ENCODE data around the gene XRN2. TPM values are rescaled to one million over a fixed set of nuclear protein-coding genes. Genes with fewer than 3 reads are reported as not detected.

XRN2 gene
- total RNA-seq, 1 experiment from 2014 or later = 137 TPM

- no peak for DNase-seq
- Histone ChIP-seq H3K27me3 (ENCODE audit: control insufficient read depth, insufficient read depth, low read length) (no peaks in the 10 kb centered on the region), H3K36me3 (replicated peaks; ENCODE audit: control insufficient read depth, insufficient read depth, low read length) (0 out of 2 replicates have a peak, but pooled peaks cover 1% of the 10 kb centered on the region), H3K4me3 (ENCODE audit: insufficient read depth, low read depth, low read length) (no peak overlapping the region)
Measured at GRCh38 chr20:21377701-21378100, 74.6 kb downstream of the XRN2 start.

GRCh38 chr20:21378259-21378658 is 75.1 kb downstream of the XRN2 start:
- H3K36me3 ChIP-seq (replicated peaks; ENCODE audit: control insufficient read depth, insufficient read depth, low read length) = 0 out of 2 replicates have a peak, but pooled peaks cover 1% of the 10 kb centered on the region
- DNase-seq = no peak
- H3K27me3 ChIP-seq (ENCODE audit: control insufficient read depth, insufficient read depth, low read length) = no peaks in the 10 kb centered on the region
- H3K4me3 ChIP-seq (ENCODE audit: insufficient read depth, low read depth, low read length) = no peak overlapping the region

GRCh38 chr20:21380711-21381110 is 77.6 kb downstream of the XRN2 start:
- no peak overlapping the region for H3K4me3 ChIP-seq (ENCODE audit: insufficient read depth, low read depth, low read length)

GRCh38 chr20:21381619-21382018 is 78.5 kb downstream of the XRN2 start:
- H3K4me3 ChIP-seq (ENCODE audit: insufficient read depth, low read depth, low read length) = no peak overlapping the region
- H3K36me3 ChIP-seq (replicated peaks; ENCODE audit: control insufficient read depth, insufficient read depth, low read length) = 0 out of 2 replicates have a peak, but pooled peaks cover 2% of the 10 kb centered on the region
- DNase-seq = no peak
- H3K27me3 ChIP-seq (ENCODE audit: control insufficient read depth, insufficient read depth, low read length) = no peaks in the 10 kb centered on the region

More at GRCh38 chr20:21380711-21381110, 77.6 kb downstream of the XRN2 start:
- DNase-seq = no peak
- Histone ChIP-seq H3K36me3 (replicated peaks; ENCODE audit: control insufficient read depth, insufficient read depth, low read length) (0 out of 2 replicates have a peak, but pooled peaks cover 2% of the 10 kb centered on the region), H3K27me3 (ENCODE audit: control insufficient read depth, insufficient read depth, low read length) (no peaks in the 10 kb centered on the region)

GRCh38 chr20:21384308-21384892 is 81.3 kb downstream of the XRN2 start:
- no peak overlapping the region for H3K4me3 ChIP-seq (ENCODE audit: insufficient read depth, low read depth, low read length)
- no peak for DNase-seq
- no peaks in the 10 kb centered on the region for H3K27me3 ChIP-seq (ENCODE audit: control insufficient read depth, insufficient read depth, low read length)
- H3K36me3 ChIP-seq (replicated peaks; ENCODE audit: control insufficient read depth, insufficient read depth, low read length) = 0 out of 2 replicates have a peak, but pooled peaks cover 4% of the 10 kb centered on the region

GRCh38 chr20:21386111-21386510 is 83.0 kb downstream of the XRN2 start:
- H3K36me3 ChIP-seq (replicated peaks; ENCODE audit: control insufficient read depth, insufficient read depth, low read length) = 0 out of 2 replicates have a peak, but pooled peaks cover 4% of the 10 kb centered on the region
- DNase-seq = no peak
- peaks cover 8% of the 10 kb centered on the region for H3K27me3 ChIP-seq (ENCODE audit: control insufficient read depth, insufficient read depth, low read length)
- no peak overlapping the region for H3K4me3 ChIP-seq (ENCODE audit: insufficient read depth, low read depth, low read length)

GRCh38 chr20:21387528-21387927 is 84.4 kb downstream of the XRN2 start:
- DNase-seq = no peak
- Histone ChIP-seq H3K27me3 (ENCODE audit: control insufficient read depth, insufficient read depth, low read length) (peaks cover 22% of the 10 kb centered on the region), H3K4me3 (ENCODE audit: insufficient read depth, low read depth, low read length) (no peak overlapping the region), H3K36me3 (replicated peaks; ENCODE audit: control insufficient read depth, insufficient read depth, low read length) (0 out of 2 replicates have a peak, but pooled peaks cover 3% of the 10 kb centered on the region)

GRCh38 chr20:21388566-21388965 is 85.4 kb downstream of the XRN2 start:
- DNase-seq = no peak
- no peak overlapping the region for H3K4me3 ChIP-seq (ENCODE audit: insufficient read depth, low read depth, low read length)
- H3K36me3 ChIP-seq (replicated peaks; ENCODE audit: control insufficient read depth, insufficient read depth, low read length) = 0 out of 2 replicates have a peak, but pooled peaks cover 3% of the 10 kb centered on the region
- peaks cover 32% of the 10 kb centered on the region for H3K27me3 ChIP-seq (ENCODE audit: control insufficient read depth, insufficient read depth, low read length)

GRCh38 chr20:21389368-21389767 is 86.2 kb downstream of the XRN2 start:
- Histone ChIP-seq H3K27me3 (ENCODE audit: control insufficient read depth, insufficient read depth, low read length) (peaks cover 40% of the 10 kb centered on the region), H3K4me3 (ENCODE audit: insufficient read depth, low read depth, low read length) (no peak overlapping the region), H3K36me3 (replicated peaks; ENCODE audit: control insufficient read depth, insufficient read depth, low read length) (0 out of 2 replicates have a peak, but pooled peaks cover 3% of the 10 kb centered on the region)
- no peak for DNase-seq

- no peak for DNase-seq
- Histone ChIP-seq H3K27me3 (ENCODE audit: control insufficient read depth, insufficient read depth, low read length) (peaks cover 54% of the 10 kb centered on the region), H3K36me3 (replicated peaks; ENCODE audit: control insufficient read depth, insufficient read depth, low read length) (0 out of 2 replicates have a peak, but pooled peaks cover 2% of the 10 kb centered on the region), H3K4me3 (ENCODE audit: insufficient read depth, low read depth, low read length) (no peak overlapping the region)
Measured at GRCh38 chr20:21390768-21391167, 87.6 kb downstream of the XRN2 start.

GRCh38 chr20:21391185-21391971 is 88.2 kb downstream of the XRN2 start:
- Histone ChIP-seq H3K36me3 (replicated peaks; ENCODE audit: control insufficient read depth, insufficient read depth, low read length) (0 out of 2 replicates have a peak, but pooled peaks cover 2% of the 10 kb centered on the region), H3K4me3 (ENCODE audit: insufficient read depth, low read depth, low read length) (peak overlapping the region; percentile 27), H3K27me3 (ENCODE audit: control insufficient read depth, insufficient read depth, low read length) (peaks cover 60% of the 10 kb centered on the region)
- DNase-seq = peak; percentile 74

- no peaks in the 10 kb centered on the region for H3K36me3 ChIP-seq (replicated peaks; ENCODE audit: control insufficient read depth, insufficient read depth, low read length)
- H3K27me3 ChIP-seq (ENCODE audit: control insufficient read depth, insufficient read depth, low read length) = peaks cover 66% of the 10 kb centered on the region
- DNase-seq = no peak
- H3K4me3 ChIP-seq (ENCODE audit: insufficient read depth, low read depth, low read length) = peak overlapping the region; percentile 27; the same call in 1 of the 2 replicates
Measured at GRCh38 chr20:21391972-21392352, 88.8 kb downstream of the XRN2 start.

GRCh38 chr20:21393166-21393565 is 90.0 kb downstream of the XRN2 start:
- Histone ChIP-seq H3K4me3 (ENCODE audit: insufficient read depth, low read depth, low read length) (no peak overlapping the region), H3K36me3 (replicated peaks; ENCODE audit: control insufficient read depth, insufficient read depth, low read length) (no peaks in the 10 kb centered on the region), H3K27me3 (ENCODE audit: control insufficient read depth, insufficient read depth, low read length) (peaks cover 78% of the 10 kb centered on the region)
- no peak for DNase-seq

- DNase-seq = no peak
Measured at GRCh38 chr20:21393816-21394519, 90.8 kb downstream of the XRN2 start.

More at GRCh38 chr20:21393816-21394519, 90.8 kb downstream of the XRN2 start:
- Histone ChIP-seq H3K27me3 (ENCODE audit: control insufficient read depth, insufficient read depth, low read length) (peaks cover 86% of the 10 kb centered on the region), H3K4me3 (ENCODE audit: insufficient read depth, low read depth, low read length) (no peak overlapping the region), H3K36me3 (replicated peaks; ENCODE audit: control insufficient read depth, insufficient read depth, low read length) (no peaks in the 10 kb centered on the region)

Data from H7 (cell line).